Inferior parietal cortex (tissue), 1 donor: ENCODE results near the gene AXIN2.

Source experiments
- DNase-seq: peaks from one replicate; pipeline ENCODE4 v3.0.0-alpha.2; 2016; ENCODE audit errors: extremely low spot score

AXIN2 gene

DNA sequence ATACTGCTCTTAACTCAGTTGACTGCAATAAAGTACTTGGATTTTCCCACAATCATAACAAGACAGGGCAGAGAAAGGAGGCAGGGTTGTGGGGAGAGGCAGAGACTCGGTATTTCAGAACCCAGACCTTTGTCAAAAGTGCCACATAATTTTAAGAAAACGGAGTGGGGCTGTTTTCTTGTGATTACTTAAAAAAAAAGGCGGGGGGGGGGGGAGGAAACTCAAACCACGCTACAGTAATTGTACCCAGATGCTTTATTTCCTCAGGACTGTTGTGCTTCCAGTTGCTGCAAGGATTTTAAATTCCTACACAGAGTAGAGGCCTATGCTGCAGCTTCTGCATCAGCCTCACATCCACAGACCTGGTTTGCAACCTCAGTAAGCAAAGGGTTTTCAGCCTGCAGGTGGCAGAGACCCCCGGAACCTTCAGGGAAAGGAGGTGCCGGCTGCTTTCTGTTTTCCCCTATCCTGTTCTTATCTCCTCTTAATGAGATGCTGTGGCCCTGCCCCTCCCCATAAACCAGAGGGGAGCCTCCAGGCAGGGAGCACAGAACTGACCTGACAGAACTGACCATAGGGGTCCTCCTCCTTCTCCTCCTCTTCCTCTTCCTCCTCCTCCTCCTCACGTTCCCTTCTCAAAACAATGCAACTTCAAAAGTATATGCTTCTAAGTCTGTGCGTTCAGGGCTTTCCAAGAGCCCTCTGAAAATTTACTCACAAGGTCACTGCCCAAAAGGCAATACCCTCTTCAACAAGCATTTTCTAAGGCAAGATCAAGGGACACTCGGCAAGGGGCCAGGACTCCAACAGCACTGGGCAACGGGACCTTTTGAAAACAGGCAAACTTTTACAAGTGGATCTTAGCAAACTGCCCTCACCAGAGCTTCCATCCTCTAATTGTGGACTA, 7.5 kb downstream of the AXIN2 start:
- no peak for DNase-seq

DNA sequence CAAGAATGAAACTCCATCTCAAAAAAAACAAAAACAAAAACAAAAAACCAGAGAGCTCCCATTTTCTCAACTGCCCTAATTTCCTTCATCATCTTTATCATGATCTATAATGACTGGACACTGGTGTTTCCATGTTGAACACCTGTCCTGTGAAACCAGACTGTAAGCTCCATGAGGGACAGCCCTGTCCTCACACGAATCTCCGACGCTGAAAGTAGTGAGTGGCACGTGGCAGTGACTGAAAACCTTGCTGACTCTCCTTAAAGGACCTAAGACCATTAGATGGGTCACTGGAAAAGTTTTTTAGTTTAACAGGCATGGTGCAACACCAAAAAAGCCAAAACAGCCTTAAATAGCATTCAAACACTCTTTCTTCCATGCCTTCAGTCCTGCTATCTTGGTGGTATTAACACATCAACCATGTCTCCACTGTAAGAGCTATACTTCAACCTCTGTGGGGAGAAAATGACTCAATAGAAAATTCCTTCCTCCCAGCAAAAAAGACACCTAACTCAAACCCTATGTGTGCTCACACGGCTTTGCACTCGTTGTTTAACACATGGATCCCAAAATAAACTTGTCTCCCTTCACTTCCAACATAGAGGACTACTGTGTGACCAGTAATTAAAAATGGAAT, 8.3 kb downstream of the AXIN2 start:
- no peak for DNase-seq

- DNase-seq, result no peak
These were observed 9.2 kb downstream of the AXIN2 start for GRCh38 chr17:65552214-65552613.

DNA sequence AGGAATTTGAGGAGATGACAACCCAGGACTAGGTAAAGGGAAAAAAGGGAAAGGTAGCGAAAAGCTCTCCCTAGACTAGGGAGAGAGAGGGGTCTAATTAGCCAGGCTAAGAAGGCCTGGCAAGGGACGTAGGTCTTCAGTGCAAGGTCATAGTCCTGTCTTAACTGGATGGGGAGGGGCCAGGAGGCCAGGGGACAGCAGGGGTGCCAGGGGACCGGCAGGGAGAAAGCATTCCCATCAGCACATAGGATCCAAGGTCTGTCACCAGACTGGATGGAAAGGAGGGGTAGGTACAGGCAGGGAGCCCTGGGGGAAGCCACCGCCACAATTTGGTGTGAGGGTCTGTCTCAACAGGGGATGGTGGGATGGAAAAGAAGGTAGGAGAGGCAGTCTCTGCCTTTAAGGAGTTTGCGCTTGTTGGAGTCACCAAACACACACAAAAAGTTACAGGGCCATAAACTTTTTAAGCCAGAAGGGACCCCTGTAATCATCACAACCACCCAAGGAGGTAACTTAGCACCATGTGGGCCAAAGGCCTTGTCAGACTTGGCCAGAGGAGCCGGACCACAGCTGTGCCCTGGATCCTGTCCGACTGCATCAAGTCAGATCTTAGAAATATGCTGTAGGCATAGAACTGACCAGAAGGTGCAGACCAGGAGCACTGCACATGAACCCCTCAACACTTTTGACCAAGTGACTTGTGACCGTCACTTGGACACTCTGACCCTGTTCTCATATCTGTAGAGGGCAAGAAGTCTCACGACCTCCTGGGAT, 10.0 kb downstream of the AXIN2 start:
- DNase-seq, result no peak

DNA sequence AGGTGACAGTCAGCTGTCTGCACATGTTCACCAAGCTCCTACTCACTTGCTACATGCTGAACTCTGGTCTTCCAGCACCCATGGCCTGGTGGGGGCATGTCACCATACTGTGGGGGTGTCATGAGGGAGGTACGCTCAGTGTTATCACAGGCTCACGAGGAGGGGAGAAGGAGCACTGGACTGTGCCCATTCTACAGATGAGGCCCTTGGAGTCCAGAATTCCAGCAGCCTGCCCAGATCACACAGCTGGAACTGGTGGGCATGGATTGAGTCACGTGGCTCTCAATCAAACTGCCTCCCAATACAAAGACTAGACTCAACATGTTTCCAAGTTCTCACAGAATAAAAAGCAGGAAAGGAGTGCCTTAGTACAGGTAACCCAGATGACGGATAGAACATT, 10.7 kb downstream of the AXIN2 start:
- DNase-seq, result no peak

DNA sequence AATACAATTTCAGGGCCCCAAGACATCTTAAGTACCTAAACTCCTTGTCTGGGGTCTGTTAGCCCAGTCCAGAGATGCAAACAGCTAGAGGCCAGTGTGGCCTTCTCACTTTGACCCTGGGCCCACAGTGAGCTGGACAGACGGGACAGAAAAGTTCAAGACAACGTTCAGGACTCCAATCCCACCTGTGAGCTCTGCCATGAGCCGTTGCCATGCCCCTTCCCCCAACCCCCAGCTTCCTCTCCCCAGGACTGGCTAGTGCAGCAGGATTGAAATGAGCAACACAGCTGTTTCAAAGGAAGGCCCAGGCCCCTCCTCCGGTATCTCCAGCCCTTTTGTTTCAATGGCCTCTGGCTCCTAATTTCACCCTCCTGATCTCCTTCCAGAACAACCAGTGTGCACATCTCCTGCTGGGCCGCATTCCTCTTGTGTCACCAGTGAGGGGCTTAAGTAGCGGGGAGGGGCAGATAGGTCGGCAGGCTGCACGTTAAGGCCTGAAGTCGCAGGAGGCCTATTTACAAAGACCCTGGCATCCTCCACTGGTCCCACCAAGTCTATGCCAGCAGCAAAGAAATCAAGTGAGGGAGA, 11.3 kb downstream of the AXIN2 start:
- no peak for DNase-seq

DNA sequence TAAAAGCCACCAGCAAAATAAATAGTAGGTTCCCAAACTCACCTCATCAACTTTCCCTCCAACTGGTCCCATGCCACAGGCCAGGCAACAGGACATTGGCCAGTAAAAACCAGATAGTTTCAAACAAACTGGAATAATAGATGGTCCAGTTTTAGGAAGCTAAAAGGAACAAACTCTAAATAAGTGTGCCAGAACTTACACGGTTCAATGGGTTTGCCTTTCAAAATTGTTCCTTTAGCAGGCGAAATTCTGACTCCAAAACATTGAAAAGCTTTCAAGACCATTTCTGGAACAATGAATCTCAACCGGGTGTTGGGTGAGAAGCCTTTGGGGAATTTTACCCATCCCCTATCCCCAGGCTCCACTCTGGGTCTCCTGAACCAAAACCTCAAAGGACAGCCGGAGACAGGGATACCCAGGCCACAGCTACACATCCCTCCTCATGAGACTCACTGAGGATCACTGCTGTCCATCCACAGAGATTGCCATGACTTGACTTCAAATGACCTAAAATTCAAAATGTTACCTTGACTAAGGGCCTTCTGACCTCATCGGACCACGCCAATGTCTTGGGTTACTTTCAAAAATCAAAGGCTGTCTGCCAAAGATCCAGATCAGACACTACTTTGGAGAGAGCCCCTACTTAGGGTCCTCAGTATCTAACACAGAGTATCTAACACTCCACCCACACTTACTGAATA, 13.0 kb downstream of the AXIN2 start:
- DNase-seq, result no peak

GRCh38 chr17:65547253-65547670, 14.2 kb downstream of the AXIN2 start:
- DNase-seq, result no peak

GRCh38 chr17:65546579-65546978, 14.9 kb downstream of the AXIN2 start:
- DNase-seq, result no peak

DNA sequence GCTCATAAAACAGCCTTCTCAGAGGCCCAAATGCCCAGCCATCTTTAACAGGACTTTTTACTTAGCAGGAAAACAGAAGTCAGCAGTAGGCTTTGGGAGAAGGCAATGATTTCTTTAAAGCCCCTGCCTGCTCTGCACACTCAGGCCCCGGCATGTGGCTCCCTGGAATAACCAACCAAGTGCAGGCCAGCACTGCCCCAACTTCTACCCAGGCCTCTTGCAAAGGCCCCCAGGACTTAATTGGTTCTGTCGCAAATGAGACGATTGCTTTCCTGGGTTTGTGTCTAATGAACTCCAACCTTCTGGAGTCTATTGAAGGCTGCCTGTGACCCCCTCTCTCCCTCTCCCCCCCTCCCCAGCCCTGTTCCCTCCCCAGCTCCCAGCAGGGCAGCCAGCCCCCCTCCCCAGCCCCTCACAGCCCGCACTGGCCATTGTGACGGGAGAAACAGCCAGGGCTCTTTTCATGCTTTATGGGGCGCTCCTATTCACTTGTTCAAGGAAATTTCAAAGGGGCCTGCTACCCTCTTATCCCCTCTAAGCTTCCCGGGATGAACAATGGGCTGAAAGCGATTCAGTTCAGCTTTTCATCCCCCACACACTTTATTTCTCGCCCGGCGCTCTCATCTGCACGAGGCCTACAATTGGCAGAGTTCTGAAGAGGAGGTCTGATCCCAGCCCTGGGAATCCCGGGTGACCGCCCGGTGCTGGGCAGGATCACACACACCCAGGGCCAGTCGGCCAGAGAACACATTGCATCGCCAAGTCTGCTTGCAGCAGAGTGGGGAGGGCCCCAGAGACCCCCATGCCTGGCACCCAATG, 15.5 kb downstream of the AXIN2 start:
- no peak for DNase-seq

- DNase-seq, result no peak
These were observed 16.8 kb downstream of the AXIN2 start for GRCh38 chr17:65544672-65545071.

DNA sequence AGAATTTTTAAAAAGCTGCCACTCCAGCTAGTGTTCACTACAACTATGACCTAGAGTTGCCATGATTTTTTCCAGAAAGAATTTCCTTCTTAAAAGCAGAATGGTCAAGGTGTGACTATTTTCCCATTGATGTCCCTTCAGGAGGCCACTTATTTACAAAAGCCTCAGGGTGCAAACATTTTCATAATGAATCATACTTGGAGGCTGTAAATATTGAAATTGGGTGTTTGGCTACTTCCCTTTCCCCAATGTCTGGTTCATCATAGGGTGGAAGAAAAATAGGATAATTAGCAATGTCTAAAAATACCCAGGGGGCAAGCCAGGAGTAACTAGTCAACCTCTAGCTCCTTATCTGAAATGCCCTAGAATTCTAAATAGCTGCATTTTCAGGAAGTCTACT, 18.8 kb downstream of the AXIN2 start:
- no peak for DNase-seq

DNA sequence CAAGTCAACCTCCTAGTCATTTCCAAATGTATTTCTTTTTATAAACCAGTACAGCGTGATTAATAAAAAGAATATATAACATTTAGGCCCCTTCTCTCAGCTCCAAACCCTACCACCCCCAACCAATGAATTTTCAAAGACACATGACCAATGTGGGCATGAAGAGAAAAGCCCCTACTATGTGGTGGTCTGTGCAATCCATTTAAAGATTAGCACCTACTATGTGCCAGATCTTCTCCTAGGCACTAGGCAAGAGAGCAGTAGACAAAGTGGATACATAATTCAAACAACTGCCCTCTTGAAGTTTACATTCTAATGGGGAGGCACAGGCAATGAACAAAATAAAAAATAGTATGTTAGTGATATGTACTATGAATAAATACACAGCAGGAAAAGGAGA, 19.4 kb downstream of the AXIN2 start:
- no peak for DNase-seq

- no peak for DNase-seq
These were observed 20.0 kb downstream of the AXIN2 start for GRCh38 chr17:65541453-65541852.

- DNase-seq, result no peak
These were observed 21.7 kb downstream of the AXIN2 start for GRCh38 chr17:65539630-65540266.

DNA sequence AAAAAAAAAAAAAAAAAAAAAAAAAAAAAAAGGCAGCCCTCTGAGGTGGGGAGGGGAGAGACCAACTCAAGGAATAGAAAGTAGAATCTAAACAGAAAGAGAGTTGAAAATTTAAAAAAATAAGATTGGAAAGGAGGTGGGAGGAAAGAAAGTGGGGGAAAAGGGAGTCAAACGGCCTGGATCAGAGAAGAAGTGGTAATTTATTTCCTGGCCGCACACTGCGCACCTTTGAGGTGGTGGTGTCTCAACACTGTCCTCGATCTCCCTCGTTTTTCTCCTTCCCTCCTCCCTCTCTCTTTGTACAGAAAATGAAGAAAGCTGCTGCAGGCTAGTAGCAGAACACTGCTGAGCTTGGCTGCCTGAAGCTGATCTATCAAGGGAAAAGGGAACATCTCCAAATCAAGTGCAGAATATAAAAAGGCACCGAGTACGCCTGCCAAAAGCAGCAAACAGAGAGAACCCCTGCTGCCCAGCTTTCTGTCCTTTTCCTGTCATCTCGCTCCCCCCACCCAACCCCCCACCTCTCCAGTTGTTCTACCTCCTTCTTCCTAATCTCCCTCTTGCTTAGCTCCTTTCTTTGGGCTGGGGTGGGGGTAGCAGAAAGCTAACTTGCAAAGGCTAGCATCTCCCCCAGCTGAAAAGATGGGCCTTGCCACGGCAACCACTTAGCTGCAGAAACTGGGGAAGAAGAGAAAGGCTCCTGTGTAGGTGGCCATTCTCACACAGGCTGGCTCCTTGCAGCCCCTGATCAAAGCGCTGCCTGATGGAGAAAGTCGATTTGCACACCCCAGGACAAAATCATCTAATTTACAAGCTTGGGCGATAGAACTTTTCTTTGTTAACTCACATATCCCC, 22.5 kb downstream of the AXIN2 start:
- no peak for DNase-seq

DNA sequence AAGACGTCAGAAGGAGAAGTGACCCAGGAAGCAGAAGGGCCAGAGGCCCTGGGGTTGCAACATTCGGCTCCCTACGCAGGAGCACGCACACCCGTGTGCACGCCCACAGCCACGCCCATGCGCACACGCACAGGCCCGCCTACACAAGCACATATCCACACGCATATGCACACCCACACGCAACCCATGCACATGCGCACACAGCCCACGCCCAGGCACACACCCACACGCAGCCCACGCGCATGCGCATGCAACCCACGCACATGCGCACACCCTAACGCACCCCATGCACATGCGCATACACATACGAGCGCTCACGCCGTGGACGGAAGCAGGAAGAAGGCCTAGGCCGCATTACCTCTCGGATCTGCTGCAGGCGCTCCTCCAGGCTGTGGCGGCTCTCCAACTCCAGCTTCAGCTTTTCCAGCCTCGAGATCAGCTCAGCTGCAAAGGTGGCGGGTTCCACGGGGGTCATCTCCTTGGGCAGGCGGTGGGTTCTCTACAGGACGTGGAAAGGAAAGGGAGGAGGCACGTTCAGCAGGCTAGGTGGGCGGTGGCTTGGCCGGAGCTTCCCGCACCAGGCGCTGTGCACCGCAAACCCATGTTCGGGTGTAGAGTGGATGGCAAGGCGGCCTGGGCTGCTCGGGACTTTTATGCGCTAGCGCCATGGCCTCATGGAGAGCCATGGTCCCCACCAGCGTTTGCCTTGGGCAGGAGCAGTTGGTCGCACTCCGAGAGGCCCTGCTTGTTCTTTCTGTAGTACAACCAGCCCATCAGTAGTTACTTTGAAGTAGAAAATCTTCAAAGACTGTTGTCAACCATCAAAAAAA, 23.4 kb downstream of the AXIN2 start:
- no peak for DNase-seq

DNA sequence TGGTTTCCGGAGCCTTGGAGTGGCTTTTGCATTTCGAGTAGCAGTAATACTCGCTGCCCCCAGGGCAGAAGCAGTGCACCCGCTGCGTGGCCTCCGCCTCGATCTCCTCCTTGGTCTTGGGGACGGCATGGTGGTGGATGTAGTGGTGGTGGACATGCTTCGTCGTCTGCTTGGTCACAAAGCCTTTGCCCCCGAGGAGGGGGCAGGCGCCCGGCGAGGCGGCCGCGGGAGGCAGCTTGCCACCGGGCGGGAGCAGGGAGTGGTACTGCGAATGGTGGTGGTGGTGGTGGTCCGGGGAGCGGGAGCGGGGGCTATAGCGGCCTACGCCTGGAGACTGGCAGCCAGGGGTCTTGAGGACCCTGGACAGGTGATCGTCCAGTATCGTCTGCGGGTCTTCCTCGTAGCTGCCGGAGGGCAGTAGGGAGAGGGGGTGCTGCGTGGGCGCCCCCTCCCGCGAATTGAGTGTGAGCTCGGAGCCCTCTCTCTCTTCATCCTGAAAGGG, 24.1 kb downstream of the AXIN2 start:
- no peak for DNase-seq
